ENCODE results near the gene GALNT14. TPM values are rescaled to one million over a fixed set of nuclear protein-coding genes. Genes with fewer than 3 reads are reported as not detected.

GALNT14 gene
- total RNA-seq, 4 donors from 2014 or later, result 1.00 TPM; not detected in 3

GRCh38 chr2:30957591-30957990, 180.6 kb downstream of the GALNT14 start:
- Histone ChIP-seq H3K4me3 (no peak overlapping the region), H3K9me3 (no peaks in the 10 kb centered on the region), H3K4me1 (peaks cover 0 to 11% (median 3%) of the 10 kb centered on the region in 4 donors), H3K27me3 (peaks cover 3% of the 10 kb centered on the region), H3K27ac (no peak overlapping the region), H3K36me3 (no peaks in the 10 kb centered on the region)
- TF ChIP-seq POLR2AphosphoS5 (IDR thresholded peaks at IDR 0.05), result no peak
- TF ChIP-seq EP300 (IDR thresholded peaks at IDR 0.05; ENCODE audit: low read depth), result no peak
- TF ChIP-seq, protein P1, sequence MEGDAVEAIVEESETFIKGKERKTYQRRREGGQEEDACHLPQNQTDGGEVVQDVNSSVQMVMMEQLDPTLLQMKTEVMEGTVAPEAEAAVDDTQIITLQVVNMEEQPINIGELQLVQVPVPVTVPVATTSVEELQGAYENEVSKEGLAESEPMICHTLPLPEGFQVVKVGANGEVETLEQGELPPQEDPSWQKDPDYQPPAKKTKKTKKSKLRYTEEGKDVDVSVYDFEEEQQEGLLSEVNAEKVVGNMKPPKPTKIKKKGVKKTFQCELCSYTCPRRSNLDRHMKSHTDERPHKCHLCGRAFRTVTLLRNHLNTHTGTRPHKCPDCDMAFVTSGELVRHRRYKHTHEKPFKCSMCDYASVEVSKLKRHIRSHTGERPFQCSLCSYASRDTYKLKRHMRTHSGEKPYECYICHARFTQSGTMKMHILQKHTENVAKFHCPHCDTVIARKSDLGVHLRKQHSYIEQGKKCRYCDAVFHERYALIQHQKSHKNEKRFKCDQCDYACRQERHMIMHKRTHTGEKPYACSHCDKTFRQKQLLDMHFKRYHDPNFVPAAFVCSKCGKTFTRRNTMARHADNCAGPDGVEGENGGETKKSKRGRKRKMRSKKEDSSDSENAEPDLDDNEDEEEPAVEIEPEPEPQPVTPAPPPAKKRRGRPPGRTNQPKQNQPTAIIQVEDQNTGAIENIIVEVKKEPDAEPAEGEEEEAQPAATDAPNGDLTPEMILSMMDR (IDR thresholded peaks at IDR 0.05), result no peak
- TF ChIP-seq POLR2A (IDR thresholded peaks at IDR 0.05), result no peak
- no peak for DNase-seq
- in situ Hi-C loops (cut with MboI; ENCODE audit: low pct_ligation_motif_present in 1 of 4, low pct_unique_long_range_greater_than_20kb in 1 of 4, low sequenced_read_pairs in 3 of 4) (no loop called here), intact Hi-C loops (cut with DNase I; ENCODE audit: low total_unique reads) (no loop called here)
- 53 to 60% methylated on average over 3 to 5 of the region's 5 CpGs for WGBS, 2 donors (ENCODE audit: low coverage in 1 of 2)

GRCh38 chr2:30956995-30957394, 181.2 kb downstream of the GALNT14 start:
- Histone ChIP-seq H3K4me1 (peaks cover 0 to 11% (median 3%) of the 10 kb centered on the region in 4 donors), H3K9me3 (no peaks in the 10 kb centered on the region), H3K27me3 (peaks cover 3% of the 10 kb centered on the region), H3K27ac (no peak overlapping the region), H3K36me3 (no peaks in the 10 kb centered on the region), H3K4me3 (no peak overlapping the region)
- peak; percentile 19 for DNase-seq
- in situ Hi-C loops (cut with MboI; ENCODE audit: low pct_ligation_motif_present in 1 of 4, low pct_unique_long_range_greater_than_20kb in 1 of 4, low sequenced_read_pairs in 3 of 4) (no loop called here), intact Hi-C loops (cut with DNase I; ENCODE audit: low total_unique reads) (no loop called here)
- TF ChIP-seq, protein P1 (IDR thresholded peaks at IDR 0.05), result no peak
- peak in 1 of 3 donors; percentile 53 for TF ChIP-seq POLR2AphosphoS5 (IDR thresholded peaks at IDR 0.05)

DNA sequence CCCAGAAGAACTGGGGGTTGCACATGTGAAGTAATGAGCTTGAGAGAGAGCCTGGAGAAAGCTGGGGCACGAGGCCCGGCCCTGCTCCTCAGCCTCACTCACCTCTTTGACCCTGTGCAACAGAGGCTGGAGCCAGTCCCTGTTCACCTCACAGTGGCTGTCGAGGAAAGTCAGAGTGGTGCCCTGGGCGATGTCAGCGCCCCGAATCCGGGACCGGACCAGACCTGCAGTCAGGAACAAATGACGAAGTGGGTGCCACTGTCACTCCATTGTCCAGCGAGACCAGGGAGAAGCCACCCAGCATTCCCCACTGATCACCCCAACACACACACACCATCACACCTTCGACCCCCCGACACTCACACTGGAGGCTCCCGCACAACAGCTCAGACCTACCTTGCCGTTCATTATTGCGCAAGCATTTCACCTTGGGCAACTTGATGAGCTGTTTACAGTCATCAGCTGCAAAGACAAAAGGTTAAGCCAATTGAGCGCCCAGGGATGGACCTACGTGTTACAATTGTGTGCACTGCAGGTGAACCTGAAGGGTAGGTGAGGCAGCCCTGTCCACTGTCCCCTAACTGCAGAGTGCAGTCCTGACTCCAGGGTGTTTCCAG, 182.6 kb downstream of the GALNT14 start:
- Histone ChIP-seq H3K27ac (no peak overlapping the region), H3K9me3 (no peaks in the 10 kb centered on the region), H3K36me3 (no peaks in the 10 kb centered on the region), H3K27me3 (no peaks in the 10 kb centered on the region), H3K4me1 (peaks cover 0 to 11% (median 3%) of the 10 kb centered on the region in 4 donors), H3K4me3 (no peak overlapping the region)
- intact Hi-C loops (cut with DNase I; ENCODE audit: low total_unique reads), result no loop called here
- DNase-seq, result no peak
- 93% methylated on average over 16 of the region's 17 CpGs; no CpG with 5 or more reads in 1 of the 2 donors for WGBS, 2 donors (ENCODE audit: low coverage in 1 of 2)
- in situ Hi-C loops (cut with MboI; ENCODE audit: low pct_ligation_motif_present in 1 of 4, low pct_unique_long_range_greater_than_20kb in 1 of 4, low sequenced_read_pairs in 3 of 4), result no loop called here
- TF ChIP-seq POLR2A (IDR thresholded peaks at IDR 0.05) (no peak), POLR2AphosphoS5 (IDR thresholded peaks at IDR 0.05) (no peak), EP300 (IDR thresholded peaks at IDR 0.05; ENCODE audit: low read depth) (no peak)
- TF ChIP-seq, protein P1 (IDR thresholded peaks at IDR 0.05), result no peak

DNA sequence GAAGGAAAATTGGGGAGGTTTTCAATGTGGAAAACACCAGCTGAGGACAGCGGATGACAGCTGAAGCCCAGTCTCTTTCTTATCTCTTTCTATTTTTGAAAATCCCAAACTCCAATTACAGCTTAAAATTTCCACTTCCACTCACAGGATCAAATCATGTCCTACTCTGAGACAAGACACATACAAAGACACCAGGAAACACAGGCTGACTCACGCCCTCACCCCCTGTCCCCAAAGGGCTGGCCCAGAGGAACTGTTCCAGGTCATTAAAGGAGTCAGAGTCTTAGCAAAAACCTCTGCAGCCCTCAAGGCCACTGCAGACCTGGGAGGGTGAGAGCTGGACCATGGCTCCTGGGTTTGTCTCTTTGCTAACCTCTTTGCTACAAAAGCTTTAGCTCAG, 187.9 kb downstream of the GALNT14 start:
- intact Hi-C loops (cut with DNase I; ENCODE audit: low total_unique reads), result no loop called here
- in situ Hi-C loops (cut with MboI; ENCODE audit: low pct_ligation_motif_present in 1 of 4, low pct_unique_long_range_greater_than_20kb in 1 of 4, low sequenced_read_pairs in 3 of 4), result no loop called here
- no peak for TF ChIP-seq POLR2AphosphoS5 (IDR thresholded peaks at IDR 0.05)
- TF ChIP-seq, protein P1 (IDR thresholded peaks at IDR 0.05), result no peak
- no peak for TF ChIP-seq EP300 (IDR thresholded peaks at IDR 0.05; ENCODE audit: low read depth)
- no peak for TF ChIP-seq POLR2A (IDR thresholded peaks at IDR 0.05)
- H3K4me3 ChIP-seq, result no peak overlapping the region
- H3K27me3 ChIP-seq, result no peaks in the 10 kb centered on the region
- no peak overlapping the region for H3K27ac ChIP-seq
- WGBS, 2 donors (ENCODE audit: low coverage in 1 of 2), result 63 to 100% methylated on average over 2 of the region's 2 CpGs
- H3K9me3 ChIP-seq, result no peaks in the 10 kb centered on the region
- no peaks in the 10 kb centered on the region for H3K4me1 ChIP-seq
- no peak for DNase-seq
- no peaks in the 10 kb centered on the region for H3K36me3 ChIP-seq

All from transverse colon (tissue), 4 donors.